ENCODE results near the gene USP43.

The USP43 gene

DNA sequence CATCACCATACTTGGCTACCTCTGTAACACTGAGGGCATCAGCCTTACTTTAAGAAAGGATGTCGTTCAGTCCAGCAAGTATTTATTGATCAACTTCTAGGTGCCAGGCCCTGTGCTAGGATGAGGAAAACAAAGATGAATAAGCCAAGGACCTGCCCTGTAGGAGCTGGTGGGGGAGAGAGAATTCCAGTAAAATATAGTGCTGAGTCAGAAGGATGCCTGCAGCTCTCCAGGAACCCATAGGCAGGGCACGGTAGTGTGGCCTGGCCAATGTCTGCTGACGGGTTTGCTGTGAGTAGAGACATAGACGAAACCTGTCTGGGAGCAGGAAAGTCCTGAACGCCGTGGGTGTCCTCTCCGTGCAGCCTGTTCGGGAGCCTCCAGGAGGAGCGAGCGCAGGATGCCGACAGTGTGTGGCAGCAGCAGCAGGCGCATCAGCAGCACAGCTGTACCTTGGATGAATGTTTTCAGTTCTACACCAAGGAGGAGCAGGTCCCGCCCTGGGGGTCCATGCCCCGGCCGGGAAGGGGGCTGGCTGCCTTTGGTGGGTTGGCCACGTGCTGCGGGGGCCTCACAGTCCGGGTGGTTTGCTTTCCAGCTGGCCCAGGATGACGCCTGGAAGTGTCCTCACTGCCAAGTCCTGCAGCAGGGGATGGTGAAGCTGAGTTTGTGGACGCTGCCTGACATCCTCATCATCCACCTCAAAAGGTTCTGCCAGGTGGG, 55.6 kb downstream of the USP43 start:
- Histone ChIP-seq H3K9me3 (ENCODE audit: insufficient read depth, low read length) (no peaks in the 10 kb centered on the region), H3K4me2 (ENCODE audit: low read length) (no peak overlapping the region), H3K27me3 (ENCODE audit: low read depth, low read length) (no peaks in the 10 kb centered on the region), H3K36me3 (replicated peaks; ENCODE audit: low read depth, low read length) (no peaks in the 10 kb centered on the region), H4K20me1 (ENCODE audit: insufficient read depth, low read length) (no peaks in the 10 kb centered on the region), H3K79me2 (ENCODE audit: low read length) (no peaks in the 10 kb centered on the region), H2AFZ (ENCODE audit: low read depth, low read length) (no peak overlapping the region), H3K4me1 (ENCODE audit: low read length) (no peaks in the 10 kb centered on the region), H3K9ac (ENCODE audit: low read length) (no peak overlapping the region), H3K27ac (ENCODE audit: low read length) (no peak overlapping the region), H3K4me3 (ENCODE audit: low read length) (no peak overlapping the region)
- no peak for TF ChIP-seq EZH2phosphoT487 (IDR thresholded peaks at IDR 0.05; ENCODE audit: low read depth)
- TF ChIP-seq CTCF (IDR thresholded peaks at IDR 0.05; ENCODE audit: low read depth, low read length): no peak

DNA sequence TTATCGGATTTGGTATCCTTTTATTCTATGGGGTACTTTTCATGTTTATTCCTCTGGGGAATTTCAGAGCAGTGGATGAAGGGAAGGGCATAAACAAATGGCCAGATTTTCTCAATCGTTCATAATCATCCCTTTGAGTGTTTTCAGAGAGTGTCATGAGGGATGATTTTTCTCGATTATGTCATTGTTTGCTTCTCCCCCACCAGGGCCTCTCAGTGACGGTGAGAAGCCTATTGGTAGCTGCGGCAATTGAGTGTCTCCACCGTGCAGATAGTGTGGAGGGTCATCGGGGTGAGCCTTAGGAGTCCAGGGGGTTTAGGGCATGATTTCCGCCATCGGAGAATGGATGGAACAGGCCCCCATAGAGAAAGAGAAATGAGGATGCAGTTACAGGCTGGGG, 57.2 kb downstream of the USP43 start:
- H3K9me3 ChIP-seq (ENCODE audit: insufficient read depth, low read length): no peaks in the 10 kb centered on the region
- H2AFZ ChIP-seq (ENCODE audit: low read depth, low read length): no peak overlapping the region
- H3K36me3 ChIP-seq (replicated peaks; ENCODE audit: low read depth, low read length): no peaks in the 10 kb centered on the region
- no peaks in the 10 kb centered on the region for H4K20me1 ChIP-seq (ENCODE audit: insufficient read depth, low read length)
- no peak for TF ChIP-seq CTCF (IDR thresholded peaks at IDR 0.05; ENCODE audit: low read depth, low read length)
- TF ChIP-seq EZH2phosphoT487 (IDR thresholded peaks at IDR 0.05; ENCODE audit: low read depth): no peak
- no peak overlapping the region for H3K9ac ChIP-seq (ENCODE audit: low read length)
- no peaks in the 10 kb centered on the region for H3K79me2 ChIP-seq (ENCODE audit: low read length)
- no peaks in the 10 kb centered on the region for H3K27me3 ChIP-seq (ENCODE audit: low read depth, low read length)
- H3K4me2 ChIP-seq (ENCODE audit: low read length): no peak overlapping the region
- H3K27ac ChIP-seq (ENCODE audit: low read length): no peak overlapping the region
- no peaks in the 10 kb centered on the region for H3K4me1 ChIP-seq (ENCODE audit: low read length)
- no peak overlapping the region for H3K4me3 ChIP-seq (ENCODE audit: low read length)

- Histone ChIP-seq H4K20me1 (ENCODE audit: insufficient read depth, low read length) (no peaks in the 10 kb centered on the region), H3K4me2 (ENCODE audit: low read length) (no peak overlapping the region), H3K4me1 (ENCODE audit: low read length) (no peaks in the 10 kb centered on the region), H2AFZ (ENCODE audit: low read depth, low read length) (no peak overlapping the region), H3K9ac (ENCODE audit: low read length) (no peak overlapping the region), H3K9me3 (ENCODE audit: insufficient read depth, low read length) (no peaks in the 10 kb centered on the region), H3K79me2 (ENCODE audit: low read length) (no peaks in the 10 kb centered on the region), H3K27me3 (ENCODE audit: low read depth, low read length) (no peaks in the 10 kb centered on the region), H3K4me3 (ENCODE audit: low read length) (no peak overlapping the region), H3K36me3 (replicated peaks; ENCODE audit: low read depth, low read length) (no peaks in the 10 kb centered on the region), H3K27ac (ENCODE audit: low read length) (no peak overlapping the region)
- TF ChIP-seq CTCF (IDR thresholded peaks at IDR 0.05; ENCODE audit: low read depth, low read length) (no peak), EZH2phosphoT487 (IDR thresholded peaks at IDR 0.05; ENCODE audit: low read depth) (no peak)
Measured at GRCh38 chr17:9702914-9703780, 57.8 kb downstream of the USP43 start.

DNA sequence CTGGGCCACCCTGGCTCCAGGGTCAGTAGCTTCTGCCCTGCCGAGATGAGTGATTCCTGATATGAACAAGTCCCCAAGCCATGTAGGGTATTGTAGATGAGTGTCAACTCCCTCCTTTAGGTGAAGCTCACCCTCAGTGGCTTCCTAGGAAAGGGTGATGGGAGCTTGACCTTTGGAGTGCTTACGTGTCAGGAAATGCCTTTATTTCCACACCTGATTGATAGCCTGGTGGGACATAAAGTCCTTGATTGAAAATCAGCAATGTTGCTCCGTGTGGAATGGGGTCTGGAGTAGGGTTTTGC, 58.4 kb downstream of the USP43 start:
- no peak for TF ChIP-seq EZH2phosphoT487 (IDR thresholded peaks at IDR 0.05; ENCODE audit: low read depth)
- no peak for TF ChIP-seq CTCF (IDR thresholded peaks at IDR 0.05; ENCODE audit: low read depth, low read length)
- no peak overlapping the region for H3K9ac ChIP-seq (ENCODE audit: low read length)
- H4K20me1 ChIP-seq (ENCODE audit: insufficient read depth, low read length): no peaks in the 10 kb centered on the region

More for the DNA sequence above, 58.4 kb downstream of the USP43 start:
- no peaks in the 10 kb centered on the region for H3K4me1 ChIP-seq (ENCODE audit: low read length)
- no peaks in the 10 kb centered on the region for H3K79me2 ChIP-seq (ENCODE audit: low read length)
- no peaks in the 10 kb centered on the region for H3K9me3 ChIP-seq (ENCODE audit: insufficient read depth, low read length)
- H3K36me3 ChIP-seq (replicated peaks; ENCODE audit: low read depth, low read length): no peaks in the 10 kb centered on the region
- H3K4me2 ChIP-seq (ENCODE audit: low read length): no peak overlapping the region
- no peak overlapping the region for H2AFZ ChIP-seq (ENCODE audit: low read depth, low read length)
- no peaks in the 10 kb centered on the region for H3K27me3 ChIP-seq (ENCODE audit: low read depth, low read length)
- H3K4me3 ChIP-seq (ENCODE audit: low read length): no peak overlapping the region
- no peak overlapping the region for H3K27ac ChIP-seq (ENCODE audit: low read length)

Measured in OCI-LY3 (cell line).